Glutamatergic neuron (in vitro differentiated cells): ENCODE measurements around the gene TMEM51. TPM values are rescaled to one million over a fixed set of nuclear protein-coding genes. Genes with fewer than 3 reads are reported as not detected.

ENCODE experiments used
- DNase-seq: peaks from one replicate; pipeline ENCODE4 v3.0.0; 2022
- H3K27ac Mint-ChIP-seq: one replicate; pipeline ENCODE4 v1.8.0; 2020; ENCODE audit warnings: mild to moderate bottlenecking, mixed read lengths, inconsistent platforms; ENCODE audit not compliant: unreplicated experiment
- H3K27me3 Mint-ChIP-seq: one replicate; pipeline ENCODE4 v1.8.0; 2020; ENCODE audit warnings: mild to moderate bottlenecking, moderate library complexity, mixed read lengths, inconsistent platforms; ENCODE audit not compliant: unreplicated experiment
- H3K36me3 Mint-ChIP-seq: one replicate; pipeline ENCODE4 v1.8.0; 2020; ENCODE audit warnings: mild to moderate bottlenecking, mixed read lengths, inconsistent platforms; ENCODE audit not compliant: unreplicated experiment
- H3K4me1 Mint-ChIP-seq: one replicate; pipeline ENCODE4 v1.8.0; 2020; ENCODE audit warnings: mild to moderate bottlenecking, low read depth, mixed read lengths, inconsistent platforms; ENCODE audit not compliant: unreplicated experiment
- H3K4me3 Mint-ChIP-seq: one replicate; pipeline ENCODE4 v1.8.0; 2020; ENCODE audit warnings: mild to moderate bottlenecking, mixed read lengths, inconsistent platforms; ENCODE audit not compliant: unreplicated experiment
- H3K9me3 Mint-ChIP-seq: one replicate; pipeline ENCODE4 v1.8.0; 2020; ENCODE audit warnings: mild to moderate bottlenecking, moderate library complexity, mixed read lengths, inconsistent platforms; ENCODE audit not compliant: unreplicated experiment
- CTCF ChIP-seq: fragments of 200-600 bp; sonication (generic); IDR thresholded peaks from one replicate; pipeline ENCODE4 v1.5.0; 2021; ENCODE audit not compliant: partially characterized antibody, unreplicated experiment
- total RNA-seq: library from RNA; stranded (reverse); fragmentation: NEBNext Ultra II Directional; extraction: Animal tissue kit (Norgen Biotek cat#: 25700); gene quantifications from one replicate; pipeline ENCODE4 v1.2.1, GENCODE V29; 2021; ENCODE audit not compliant: unreplicated experiment

Gene TMEM51
- total RNA-seq, 1 donor from 2014 or later, result 3.2 TPM

GRCh38 chr1:15159166-15159555, 5.6 kb downstream of the TMEM51 start:
- TF ChIP-seq CTCF, result no peak
- peaks cover 19% of the 10 kb centered on the region for H3K4me1 Mint-ChIP-seq
- DNase-seq, result no peak
- H3K27me3 Mint-ChIP-seq, result peaks cover 10% of the 10 kb centered on the region
- H3K9me3 Mint-ChIP-seq, result peaks cover 7% of the 10 kb centered on the region
- H3K36me3 Mint-ChIP-seq, result no peaks in the 10 kb centered on the region
- H3K4me3 Mint-ChIP-seq, result no peak overlapping the region
- no peak overlapping the region for H3K27ac Mint-ChIP-seq

- H3K9me3 Mint-ChIP-seq, result peaks cover 2% of the 10 kb centered on the region
- H3K36me3 Mint-ChIP-seq, result no peaks in the 10 kb centered on the region
- no peak for DNase-seq
- peaks cover 13% of the 10 kb centered on the region for H3K4me1 Mint-ChIP-seq
- H3K4me3 Mint-ChIP-seq, result no peak overlapping the region
- no peak for TF ChIP-seq CTCF
- peaks cover 3% of the 10 kb centered on the region for H3K27me3 Mint-ChIP-seq
- no peak overlapping the region for H3K27ac Mint-ChIP-seq
Observed at GRCh38 chr1:15160626-15161025, 7.1 kb downstream of the TMEM51 start.

- H3K4me1 Mint-ChIP-seq, result no peaks in the 10 kb centered on the region
- no peak overlapping the region for H3K4me3 Mint-ChIP-seq
- no peak for TF ChIP-seq CTCF
- no peaks in the 10 kb centered on the region for H3K9me3 Mint-ChIP-seq
- DNase-seq, result no peak
- H3K36me3 Mint-ChIP-seq, result no peaks in the 10 kb centered on the region
- H3K27ac Mint-ChIP-seq, result no peak overlapping the region
- peaks cover 2% of the 10 kb centered on the region for H3K27me3 Mint-ChIP-seq
Observed at GRCh38 chr1:15167386-15167785, 13.8 kb downstream of the TMEM51 start.

- H3K27me3 Mint-ChIP-seq, result peaks cover 2% of the 10 kb centered on the region
- H3K27ac Mint-ChIP-seq, result no peak overlapping the region
Observed at GRCh38 chr1:15168479-15168878, 14.9 kb downstream of the TMEM51 start.

GRCh38 chr1:15170071-15170470, 16.5 kb downstream of the TMEM51 start:
- Mint-ChIP-seq H3K27ac (no peak overlapping the region), H3K9me3 (no peaks in the 10 kb centered on the region), H3K4me1 (no peaks in the 10 kb centered on the region), H3K36me3 (no peaks in the 10 kb centered on the region), H3K4me3 (no peak overlapping the region), H3K27me3 (peaks cover 2% of the 10 kb centered on the region)
- no peak for DNase-seq
- no peak for TF ChIP-seq CTCF

More at GRCh38 chr1:15168479-15168878, 14.9 kb downstream of the TMEM51 start:
- Mint-ChIP-seq H3K4me3 (no peak overlapping the region), H3K9me3 (no peaks in the 10 kb centered on the region), H3K4me1 (no peaks in the 10 kb centered on the region), H3K36me3 (no peaks in the 10 kb centered on the region)
- no peak for TF ChIP-seq CTCF
- DNase-seq, result no peak
